Measurements from ENCODE around the gene SERINC3.
"Not testable (repeated sequence)": the region's sequence is repeated elsewhere in the genome, so short reads cannot be mapped to it uniquely, and the experiment has no call there.

Gene SERINC3

GRCh38 chr20:44491635-44492395 is 30.1 kb downstream of the SERINC3 start:
- ATAC-seq = no peak
- no peak for DNase-seq

GRCh38 chr20:44489931-44490330 is 31.9 kb downstream of the SERINC3 start:
- DNase-seq = no peak

GRCh38 chr20:44489223-44489622 is 32.6 kb downstream of the SERINC3 start:
- no peak for DNase-seq
- no peak for ATAC-seq

More at GRCh38 chr20:44489931-44490330, 31.9 kb downstream of the SERINC3 start:
- no peak for ATAC-seq

GRCh38 chr20:44488551-44488950 is 33.3 kb downstream of the SERINC3 start:
- ATAC-seq (no peak), DNase-seq (no peak)

- ATAC-seq = no peak
- no peak for DNase-seq
These were observed 36.1 kb downstream of the SERINC3 start for GRCh38 chr20:44485830-44486198.

- ATAC-seq = peak; percentile 66
These were observed 36.6 kb downstream of the SERINC3 start for GRCh38 chr20:44485078-44485829.

GRCh38 chr20:44483112-44483511 is 38.8 kb downstream of the SERINC3 start:
- ATAC-seq (no peak), DNase-seq (no peak)

More at GRCh38 chr20:44485078-44485829, 36.6 kb downstream of the SERINC3 start:
- DNase-seq = no peak

GRCh38 chr20:44481719-44482416 is 40.0 kb downstream of the SERINC3 start:
- DNase-seq = no peak

GRCh38 chr20:44480097-44480496 is 41.8 kb downstream of the SERINC3 start:
- ATAC-seq (no peak), DNase-seq (no peak)

More at GRCh38 chr20:44481719-44482416, 40.0 kb downstream of the SERINC3 start:
- ATAC-seq = no peak

- ATAC-seq (no peak), DNase-seq (no peak)
These were observed 42.2 kb downstream of the SERINC3 start for GRCh38 chr20:44479643-44480042.

GRCh38 chr20:44478206-44478605 is 43.7 kb downstream of the SERINC3 start:
- no peak for DNase-seq
- no peak for ATAC-seq

GRCh38 chr20:44477151-44477550 is 44.7 kb downstream of the SERINC3 start:
- no peak for ATAC-seq
- no peak for DNase-seq

- peak; percentile 94 for DNase-seq
- ATAC-seq = peak; percentile 95
These were observed 45.9 kb downstream of the SERINC3 start, which contains the start of gene TTPAL for GRCh38 chr20:44475694-44476560. Gene TTPAL, plus strand, starts transcription at chr20:44475874. Its CDS starts 4,126 bp downstream, at chr20:44480000.

GRCh38 chr20:44475372-44475693 is 46.5 kb downstream of the SERINC3 start:
- ATAC-seq (no peak), DNase-seq (no peak)

GRCh38 chr20:44472283-44472682 is 49.6 kb downstream of the SERINC3 start:
- not testable (repeated sequence) for DNase-seq, ATAC-seq

- no peak for DNase-seq
These were observed 50.4 kb downstream of the SERINC3 start for GRCh38 chr20:44471481-44471882.

GRCh38 chr20:44470327-44470726 is 51.5 kb downstream of the SERINC3 start:
- ATAC-seq = no peak
- DNase-seq = no peak

More at GRCh38 chr20:44471481-44471882, 50.4 kb downstream of the SERINC3 start:
- no peak for ATAC-seq

GRCh38 chr20:44468044-44468782 is 53.7 kb downstream of the SERINC3 start:
- DNase-seq (no peak), ATAC-seq (no peak)

- DNase-seq (no peak), ATAC-seq (no peak)
These were observed 54.5 kb downstream of the SERINC3 start for GRCh38 chr20:44467289-44467883.

- DNase-seq (no peak), ATAC-seq (no peak)
These were observed 56.8 kb downstream of the SERINC3 start for GRCh38 chr20:44465001-44465560.
